ENCODE measurements around the gene PSMD1.

Gene PSMD1

GRCh38 chr2:231033147-231034132 is 23.2 kb upstream of the PSMD1 start:
- TF ChIP-seq SP1 (IDR thresholded peaks at IDR 0.05), result no peak
- CTCF ChIA-PET, result no interaction called here
- POLR2A ChIA-PET, result interaction anchor here (1.4 kb wide), 1 partner anchor 20 kb away, joined by 3 read pairs; no protein-coding TSS in a partner anchor
- DNase-seq (ENCODE audit: extremely low spot score), result no peak

GRCh38 chr2:231034291-231034882 is 22.3 kb upstream of the PSMD1 start:
- no peak for DNase-seq (ENCODE audit: extremely low spot score)
- ChIA-PET POLR2A (no interaction called here), CTCF (no interaction called here)
- no peak for TF ChIP-seq FOXA1 (IDR thresholded peaks at IDR 0.05)
- TF ChIP-seq CTBP1 (IDR thresholded peaks at IDR 0.05; ENCODE audit: borderline replicate concordance), result no peak
- no peak for TF ChIP-seq L3MBTL2 (conservative IDR thresholded peaks at IDR 0.05)
- TF ChIP-seq SP1 (IDR thresholded peaks at IDR 0.05), result no peak

GRCh38 chr2:231036131-231036530 is 20.5 kb upstream of the PSMD1 start:
- POLR2A ChIA-PET, result no interaction called here
- no peak for TF ChIP-seq CTBP1 (IDR thresholded peaks at IDR 0.05; ENCODE audit: borderline replicate concordance)
- TF ChIP-seq TARDBP (IDR thresholded peaks at IDR 0.05), result no peak
- TF ChIP-seq NFRKB (IDR thresholded peaks at IDR 0.05), result no peak
- no peak for TF ChIP-seq SP1 (IDR thresholded peaks at IDR 0.05)
- TF ChIP-seq BHLHE40 (IDR thresholded peaks at IDR 0.05; ENCODE audit: borderline replicate concordance), result no peak
- no peak for TF ChIP-seq ARNT (IDR thresholded peaks at IDR 0.05)
- TF ChIP-seq LEF1 (IDR thresholded peaks at IDR 0.05; ENCODE audit: borderline replicate concordance), result no peak
- TF ChIP-seq FOXM1 (IDR thresholded peaks at IDR 0.05; ENCODE audit: borderline replicate concordance), result no peak
- TF ChIP-seq L3MBTL2 (conservative IDR thresholded peaks at IDR 0.05), result no peak
- CTCF ChIA-PET, result interaction anchor here (1.3 to 1.5 kb wide), 2 partner anchors 17 to 49 kb away, joined by 3 to 5 read pairs; no protein-coding TSS in a partner anchor
- DNase-seq (ENCODE audit: extremely low spot score), result no peak

DNA sequence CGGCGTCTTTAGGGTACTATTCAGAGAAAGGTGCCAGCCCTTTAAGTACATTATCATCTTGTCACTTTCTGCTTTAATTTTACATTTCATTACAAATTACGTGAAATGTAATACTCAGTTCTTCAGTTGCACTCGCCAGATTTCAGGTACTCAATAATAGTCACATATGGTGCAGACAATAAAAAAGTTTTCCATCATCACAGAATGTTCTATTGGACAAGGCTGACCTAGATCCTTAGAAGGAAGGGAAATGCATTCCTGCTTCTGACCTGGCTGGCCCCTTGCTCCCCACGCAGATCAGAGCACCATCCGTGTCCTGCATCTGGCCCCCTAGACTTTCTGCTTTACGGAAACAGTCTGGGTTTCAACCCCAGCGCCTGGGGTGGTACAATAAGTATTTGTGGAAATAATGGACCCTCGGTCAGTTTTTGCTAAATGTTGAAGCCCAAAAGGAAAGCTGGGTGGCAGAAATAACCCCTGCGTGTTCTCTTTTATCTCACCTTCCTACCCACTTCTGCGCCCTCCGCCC is 20.0 kb upstream of the PSMD1 start:
- CTCF ChIA-PET, result interaction anchor here (1.3 to 1.5 kb wide), 2 partner anchors 16 to 50 kb away, joined by 3 to 5 read pairs; no protein-coding TSS in a partner anchor
- TF ChIP-seq ZNF384 (IDR thresholded peaks at IDR 0.05) (no peak), HDGF (IDR thresholded peaks at IDR 0.05; ENCODE audit: borderline replicate concordance) (no peak), FOXM1 (IDR thresholded peaks at IDR 0.05; ENCODE audit: borderline replicate concordance) (no peak), L3MBTL2 (conservative IDR thresholded peaks at IDR 0.05) (no peak), LEF1 (IDR thresholded peaks at IDR 0.05; ENCODE audit: borderline replicate concordance) (no peak), PKNOX1 (IDR thresholded peaks at IDR 0.05) (no peak)
- DNase-seq (ENCODE audit: extremely low spot score), result no peak
- POLR2A ChIA-PET, result no interaction called here

- DNase-seq (ENCODE audit: extremely low spot score), result peak; percentile 52
- POLR2A ChIA-PET, result no interaction called here
- TF ChIP-seq FOXK2 (IDR thresholded peaks at IDR 0.05) (no peak), L3MBTL2 (conservative IDR thresholded peaks at IDR 0.05) (no peak), TARDBP (IDR thresholded peaks at IDR 0.05) (no peak), SP1 (IDR thresholded peaks at IDR 0.05) (no peak), ZNF384 (IDR thresholded peaks at IDR 0.05) (no peak), CTBP1 (IDR thresholded peaks at IDR 0.05; ENCODE audit: borderline replicate concordance) (no peak), SUZ12 (IDR thresholded peaks at IDR 0.05) (no peak)
- CTCF ChIA-PET, result no interaction called here
Observed at GRCh38 chr2:231037202-231037730, 19.4 kb upstream of the PSMD1 start, which contains the start of gene C2orf72. TSS of gene C2orf72 (plus strand) at chr2:231037523. CDS start at chr2:231037566, 43 bp downstream.

- peak; percentile 56 for DNase-seq (ENCODE audit: extremely low spot score)
- ChIA-PET POLR2A (interaction anchor here (0.8 kb wide), 1 partner anchor 15 kb away, joined by 4 read pairs; no protein-coding TSS in a partner anchor), CTCF (interaction anchor here (1.4 kb wide), 1 partner anchor 15 kb away, joined by 6 read pairs; no protein-coding TSS in a partner anchor)
- no peak for TF ChIP-seq TARDBP (IDR thresholded peaks at IDR 0.05)
- no peak for TF ChIP-seq BHLHE40 (IDR thresholded peaks at IDR 0.05; ENCODE audit: borderline replicate concordance)
- TF ChIP-seq FOXA1 (IDR thresholded peaks at IDR 0.05), result no peak
- no peak for TF ChIP-seq SP1 (IDR thresholded peaks at IDR 0.05)
- no peak for TF ChIP-seq CTBP1 (IDR thresholded peaks at IDR 0.05; ENCODE audit: borderline replicate concordance)
- no peak for TF ChIP-seq L3MBTL2 (conservative IDR thresholded peaks at IDR 0.05)
- TF ChIP-seq SUZ12 (IDR thresholded peaks at IDR 0.05), result no peak
- TF ChIP-seq NFRKB (IDR thresholded peaks at IDR 0.05), result no peak
- no peak for TF ChIP-seq LEF1 (IDR thresholded peaks at IDR 0.05; ENCODE audit: borderline replicate concordance)
- no peak for TF ChIP-seq HDGF (IDR thresholded peaks at IDR 0.05; ENCODE audit: borderline replicate concordance)
Observed at GRCh38 chr2:231037731-231038482, 18.8 kb upstream of the PSMD1 start.

Data from HEK293T (cell line).